ENCODE data around the gene NDUFA7. TPM values are rescaled to one million over a fixed set of nuclear protein-coding genes. Genes with fewer than 3 reads are reported as not detected.
A peak's percentile ranks its signal among the peaks of the same experiment; 100 is the strongest.

Gene NDUFA7
- total and polyA plus RNA-seq, 9 donors = 7.7 to 63.7 (median 30.2) TPM

GRCh38 chr19:8311461-8312260, 9.5 kb downstream of the NDUFA7 start:
- intact Hi-C loops (cut with DNase I) = loop anchor here in 1 of 4 donors (10.0 kb wide), 1 partner anchor 47 kb away; no protein-coding TSS in a partner anchor
- no peak overlapping the region for H3K27ac ChIP-seq
- TF ChIP-seq EP300 (IDR thresholded peaks at IDR 0.05) (no peak), POLR2A (IDR thresholded peaks at IDR 0.05) (no peak)
- TF ChIP-seq, protein P1, sequence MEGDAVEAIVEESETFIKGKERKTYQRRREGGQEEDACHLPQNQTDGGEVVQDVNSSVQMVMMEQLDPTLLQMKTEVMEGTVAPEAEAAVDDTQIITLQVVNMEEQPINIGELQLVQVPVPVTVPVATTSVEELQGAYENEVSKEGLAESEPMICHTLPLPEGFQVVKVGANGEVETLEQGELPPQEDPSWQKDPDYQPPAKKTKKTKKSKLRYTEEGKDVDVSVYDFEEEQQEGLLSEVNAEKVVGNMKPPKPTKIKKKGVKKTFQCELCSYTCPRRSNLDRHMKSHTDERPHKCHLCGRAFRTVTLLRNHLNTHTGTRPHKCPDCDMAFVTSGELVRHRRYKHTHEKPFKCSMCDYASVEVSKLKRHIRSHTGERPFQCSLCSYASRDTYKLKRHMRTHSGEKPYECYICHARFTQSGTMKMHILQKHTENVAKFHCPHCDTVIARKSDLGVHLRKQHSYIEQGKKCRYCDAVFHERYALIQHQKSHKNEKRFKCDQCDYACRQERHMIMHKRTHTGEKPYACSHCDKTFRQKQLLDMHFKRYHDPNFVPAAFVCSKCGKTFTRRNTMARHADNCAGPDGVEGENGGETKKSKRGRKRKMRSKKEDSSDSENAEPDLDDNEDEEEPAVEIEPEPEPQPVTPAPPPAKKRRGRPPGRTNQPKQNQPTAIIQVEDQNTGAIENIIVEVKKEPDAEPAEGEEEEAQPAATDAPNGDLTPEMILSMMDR (IDR thresholded peaks at IDR 0.05) = no peak
- no peaks in the 10 kb centered on the region for H3K27me3 ChIP-seq
- 75 to 76% (median 75%) methylated on average over 16 of the region's 16 CpGs for WGBS, 3 donors
- H3K4me1 ChIP-seq (ENCODE audit: insufficient read depth) = peaks cover 7% of the 10 kb centered on the region
- H3K36me3 ChIP-seq = no peaks in the 10 kb centered on the region
- no peak overlapping the region for H3K4me3 ChIP-seq
- DNase-seq = peak in 4 of 5 donors; percentile 27 to 51 (median 34)
- no peaks in the 10 kb centered on the region for H3K9me3 ChIP-seq

DNA sequence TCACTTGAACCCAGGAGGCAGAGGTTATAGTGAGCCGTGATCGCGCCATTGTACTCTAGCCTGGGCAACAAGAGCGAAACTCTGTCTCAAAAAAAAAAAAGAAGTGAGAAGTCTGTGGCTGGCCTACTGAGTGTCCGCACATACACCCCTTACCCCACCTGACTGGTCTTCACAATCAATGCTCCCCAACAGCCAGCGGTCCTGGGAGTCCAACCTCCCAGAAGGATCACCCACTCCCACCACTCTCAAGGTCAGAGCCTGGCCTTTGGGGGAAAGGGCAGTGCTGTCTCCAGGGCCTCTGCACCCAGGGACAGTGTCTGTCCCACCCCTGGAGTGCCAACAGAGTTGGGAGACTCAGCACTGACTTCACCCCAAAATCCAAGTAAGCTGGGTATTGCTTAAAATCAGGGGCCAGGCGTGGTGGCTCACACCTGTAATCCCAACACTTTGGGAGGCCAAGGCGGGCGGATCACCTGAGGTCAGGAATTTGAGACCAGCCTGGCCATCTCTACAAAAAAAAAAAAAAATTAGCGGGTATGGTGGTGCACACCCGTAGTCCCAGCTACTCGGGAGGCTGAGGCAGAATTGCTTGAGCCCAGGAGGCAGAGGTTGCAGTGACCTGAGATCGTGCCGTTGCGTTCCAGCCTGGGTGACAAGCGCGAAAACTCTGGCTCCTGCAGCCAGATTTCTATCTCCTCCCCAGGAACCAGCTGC, 10.7 kb downstream of the NDUFA7 start:
- DNase-seq = peak in 4 of 5 donors; percentile 7 to 19 (median 10)
- Histone ChIP-seq H3K27me3 (no peaks in the 10 kb centered on the region), H3K4me1 (ENCODE audit: insufficient read depth) (peaks cover 7% of the 10 kb centered on the region), H3K27ac (no peak overlapping the region), H3K9me3 (no peaks in the 10 kb centered on the region), H3K4me3 (no peak overlapping the region), H3K36me3 (no peaks in the 10 kb centered on the region)
- WGBS, 3 donors = 90 to 93% (median 93%) methylated on average over 17 of the region's 17 CpGs
- TF ChIP-seq, protein P1 (IDR thresholded peaks at IDR 0.05) = no peak
- TF ChIP-seq EP300 (IDR thresholded peaks at IDR 0.05) (no peak), POLR2A (IDR thresholded peaks at IDR 0.05) (no peak)
- intact Hi-C loops (cut with DNase I) = loop anchor here in 1 of 4 donors (10.0 kb wide), 1 partner anchor 46 kb away; no protein-coding TSS in a partner anchor

GRCh38 chr19:8308891-8309291, 12.3 kb downstream of the NDUFA7 start:
- WGBS, 3 donors = 53 to 58% (median 57%) methylated on average over 17 of the region's 17 CpGs
- H3K9me3 ChIP-seq = no peaks in the 10 kb centered on the region
- H3K4me3 ChIP-seq = peak overlapping the region; percentile 59
- intact Hi-C loops (cut with DNase I) = no loop called here
- peak in 4 of 5 donors; percentile 5 to 34 (median 18) for DNase-seq
- H3K4me1 ChIP-seq (ENCODE audit: insufficient read depth) = peaks cover 7% of the 10 kb centered on the region
- H3K27me3 ChIP-seq = no peaks in the 10 kb centered on the region
- H3K36me3 ChIP-seq = no peaks in the 10 kb centered on the region
- no peak overlapping the region for H3K27ac ChIP-seq
- TF ChIP-seq POLR2A (IDR thresholded peaks at IDR 0.05) (no peak), EP300 (IDR thresholded peaks at IDR 0.05) (no peak)
- TF ChIP-seq, protein P1 (IDR thresholded peaks at IDR 0.05) = no peak

DNA sequence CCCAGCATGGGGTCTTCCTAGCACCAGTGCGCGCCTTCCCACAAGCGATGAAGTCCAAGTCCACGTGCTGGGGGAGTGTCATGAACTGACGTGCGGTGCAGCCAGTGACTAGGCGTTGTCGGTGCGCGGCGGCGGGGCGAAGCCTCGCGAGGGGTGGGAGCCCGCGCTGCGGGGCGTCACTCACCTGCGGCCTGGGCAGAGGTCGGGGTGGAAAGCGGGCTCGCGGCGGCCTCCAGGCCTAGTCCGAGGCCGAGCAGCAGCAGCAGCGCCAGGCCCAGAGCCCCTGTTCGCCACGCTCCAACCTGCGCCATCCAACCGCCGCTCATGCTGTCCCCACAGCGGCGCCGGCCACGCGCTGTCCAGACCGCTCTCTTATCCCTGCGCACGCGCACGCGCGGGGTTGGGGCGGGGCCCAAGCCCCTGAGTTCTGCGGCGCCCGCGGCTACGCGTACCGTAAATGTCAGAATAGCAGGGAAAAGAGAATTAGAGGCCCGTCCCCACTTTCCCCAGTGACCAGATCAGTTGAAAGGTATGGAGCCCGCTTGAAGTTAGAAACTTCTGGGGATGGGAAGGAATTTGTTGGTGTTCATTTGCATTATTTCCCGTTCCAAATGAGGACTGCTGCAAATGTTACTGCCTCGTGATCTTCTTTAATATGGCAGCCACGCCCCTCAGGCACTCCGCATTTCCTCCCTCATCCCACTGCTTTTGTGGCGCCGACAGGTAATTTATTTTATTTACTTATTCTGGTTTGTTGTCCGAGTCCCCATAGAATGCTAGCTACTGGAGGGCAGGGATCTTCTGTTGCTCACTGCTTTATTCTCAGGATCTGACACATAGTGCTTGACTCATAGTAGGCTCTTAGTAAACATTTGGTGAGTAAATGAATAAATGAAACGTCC, 13.0 kb downstream of the NDUFA7 start, which contains the start of gene CD320:
Gene CD320 (minus strand): TSS at position 394 of the 902 bp plus-strand sequence. CDS start 68 bp downstream, at position 326.
- Histone ChIP-seq H3K27me3 (no peaks in the 10 kb centered on the region), H3K4me1 (ENCODE audit: insufficient read depth) (peaks cover 7% of the 10 kb centered on the region), H3K27ac (peak within 1 kb of the TSS in 1 of 2 donors; percentile 41), H3K4me3 (peak within 1 kb of the TSS; percentile 59), H3K36me3 (no peaks in the 10 kb centered on the region), H3K9me3 (no peaks in the 10 kb centered on the region)
- peak; percentile 11 for TF ChIP-seq POLR2A (IDR thresholded peaks at IDR 0.05)
- TF ChIP-seq, protein P1 (IDR thresholded peaks at IDR 0.05) = no peak
- TF ChIP-seq EP300 (IDR thresholded peaks at IDR 0.05) = no peak
- DNase-seq = peak; percentile 87 to 94 (median 90)
- intact Hi-C loops (cut with DNase I) = no loop called here
- 0% methylated on average over 56 to 63 of the region's 63 CpGs for WGBS, 3 donors
